Measurements from ENCODE around the gene RPS6KA5. TPM values are rescaled to one million over a fixed set of nuclear protein-coding genes. Genes with fewer than 3 reads are reported as not detected.

RPS6KA5 gene
- total and polyA plus RNA-seq, 9 of the 15 experiments (the other 6 are each of a cell fraction or from before 2014, with no cell fraction given) = 0.88 to 7.7 (median 4.7) TPM

DNA sequence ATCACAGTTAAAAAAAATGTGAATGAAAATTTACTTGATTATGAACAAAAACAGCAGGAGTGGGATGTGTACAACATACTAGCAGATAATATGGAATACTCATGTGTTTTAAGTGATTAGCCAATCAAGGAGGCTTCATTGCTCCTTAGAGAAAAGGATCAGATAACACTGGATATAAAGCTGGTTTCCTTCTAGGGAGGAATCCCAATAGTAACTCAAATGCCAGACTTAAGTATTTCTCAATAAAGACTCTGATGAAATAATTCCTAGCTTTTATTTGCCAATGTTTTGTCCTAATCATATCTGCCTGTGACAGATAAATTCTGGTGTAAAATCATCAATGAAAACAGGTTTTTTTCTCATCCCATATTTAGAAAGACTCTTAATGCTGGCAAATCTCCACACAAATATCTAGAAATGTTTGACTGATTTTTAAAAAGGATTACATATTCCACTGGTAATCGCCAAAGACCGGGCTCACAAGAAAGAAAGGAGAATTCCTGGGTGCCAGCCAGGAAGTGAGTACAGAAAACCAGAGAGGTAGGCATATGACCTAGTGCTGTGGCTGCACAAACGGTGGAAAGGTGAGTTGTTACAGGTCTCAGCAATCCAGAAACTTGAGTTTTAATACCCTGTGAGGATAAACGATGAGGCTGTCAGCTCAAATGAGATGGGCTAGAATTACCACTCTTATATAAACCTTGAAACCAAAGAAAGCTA is 135.7 kb downstream of the RPS6KA5 start:
- BruUV-seq (replicated peaks) = no TSS peak
- ATAC-seq (no peak), DNase-seq (ENCODE audit: extremely low read depth in 1 of 4, low spot score in 3 of 4) (no peak), FAIRE-seq (no peak)
- intact Hi-C loops (cut with micrococcal nuclease) = no loop called here
- POLR2A ChIA-PET = no interaction called here
- no peaks in the 10 kb centered on the region for H3K27me3 ChIP-seq (ENCODE audit: control insufficient read depth in 2 of 2, insufficient read depth in 2 of 2, low read length in 2 of 2)
- no peaks in the 10 kb centered on the region for H3K36me3 ChIP-seq (ENCODE audit: control insufficient read depth, insufficient read depth, low read length)
- H2AFZ ChIP-seq (ENCODE audit: low read depth, low read length) = no peak overlapping the region
- H3K9ac ChIP-seq (ENCODE audit: insufficient read depth in 1 of 2, low read depth in 2 of 2, low read length in 2 of 2) = no peak overlapping the region
- no peaks in the 10 kb centered on the region for H3K79me2 ChIP-seq (ENCODE audit: control insufficient read depth, insufficient read depth, low read length)
- in situ Hi-C loops (cut with MboI) = no loop called here
- TF ChIP-seq ZBTB17 (CRISPR knock-in tag; IDR thresholded peaks at IDR 0.05) = no peak
- TF ChIP-seq, protein P1, sequence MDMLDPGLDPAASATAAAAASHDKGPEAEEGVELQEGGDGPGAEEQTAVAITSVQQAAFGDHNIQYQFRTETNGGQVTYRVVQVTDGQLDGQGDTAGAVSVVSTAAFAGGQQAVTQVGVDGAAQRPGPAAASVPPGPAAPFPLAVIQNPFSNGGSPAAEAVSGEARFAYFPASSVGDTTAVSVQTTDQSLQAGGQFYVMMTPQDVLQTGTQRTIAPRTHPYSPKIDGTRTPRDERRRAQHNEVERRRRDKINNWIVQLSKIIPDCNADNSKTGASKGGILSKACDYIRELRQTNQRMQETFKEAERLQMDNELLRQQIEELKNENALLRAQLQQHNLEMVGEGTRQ (CRISPR knock-in tag; IDR thresholded peaks at IDR 0.05) = no peak
- no peak for TF ChIP-seq KLF1 (tag; IDR thresholded peaks at IDR 0.05)
- TF ChIP-seq SMARCC2 (IDR thresholded peaks at IDR 0.05; ENCODE audit: low read depth) = no peak
- TF ChIP-seq TEAD2 (tag; IDR thresholded peaks at IDR 0.05) = no peak
- no peak for TF ChIP-seq POU5F1 (IDR thresholded peaks at IDR 0.05; ENCODE audit: borderline replicate concordance, low read depth, low read length, partially characterized antibody)
- no peak for TF ChIP-seq NFRKB (IDR thresholded peaks at IDR 0.05; ENCODE audit: low read depth)
- TF ChIP-seq TAF1 (IDR thresholded peaks at IDR 0.05; ENCODE audit: control insufficient read depth, extremely low read depth, insufficient read depth, low read length, severe bottlenecking) = no peak
- TF ChIP-seq ZNF766 (CRISPR knock-in tag; conservative IDR thresholded peaks at IDR 0.05) = no peak
- TF ChIP-seq PML (IDR thresholded peaks at IDR 0.05; ENCODE audit: low read length) = no peak
- no peak for TF ChIP-seq ARNT (IDR thresholded peaks at IDR 0.05)
- TF ChIP-seq SMAD2 (IDR thresholded peaks at IDR 0.05; ENCODE audit: low read depth, low read length) = no peak
- no peak for TF ChIP-seq C11orf30 (IDR thresholded peaks at IDR 0.05; ENCODE audit: low read depth)
- TF ChIP-seq CCNT2 (IDR thresholded peaks at IDR 0.05; ENCODE audit: borderline replicate concordance, extremely low read depth, insufficient read length, low read depth, low read length) = no peak
- 16% methylated on average over 4 of the region's 4 CpGs for WGBS (ENCODE audit: insufficient coverage, low coverage, missing lambda C conversion rate)
- no peak overlapping the region for H3K4me2 ChIP-seq (ENCODE audit: insufficient read depth, low read length)
- CTCF ChIA-PET (ENCODE audit: low intra/inter-chr PET ratio) = no interaction called here
- no peaks in the 10 kb centered on the region for H3K9me1 ChIP-seq (ENCODE audit: control insufficient read depth, insufficient read depth, low read length)
- no peak overlapping the region for H3K4me3 ChIP-seq
- no peaks in the 10 kb centered on the region for H4K20me1 ChIP-seq (replicated peaks; ENCODE audit: control insufficient read depth, insufficient read depth, low read length)
- H3K27ac ChIP-seq (ENCODE audit: extremely low read depth, low read depth, low read length) = no peak overlapping the region
- no peaks in the 10 kb centered on the region for H3K4me1 ChIP-seq (replicated peaks in 1 of 2; ENCODE audit: control insufficient read depth in 2 of 2, insufficient read depth in 2 of 2, low read length in 2 of 2)
- H3K9me3 ChIP-seq (replicated peaks; ENCODE audit: control insufficient read depth, insufficient read depth, low read depth, low read length) = no peaks in the 10 kb centered on the region
